HEK293 (cell line): ENCODE results near the gene HIPK2.

Experiments
- CTCF ChIA-PET: fragments of 350-600 bp; formaldehyde crosslinking; extraction: SDS; loops from one replicate; lab custom pipeline; 2021; ENCODE audit warnings: antibody characterized with exemption; lab: Yijun Ruan, JAX
- POLR2A ChIA-PET: fragments of 300-600 bp; formaldehyde crosslinking; extraction: SDS; loops from one replicate; lab custom pipeline; 2020; ENCODE audit warnings: antibody characterized with exemption, inconsistent platforms; lab: Yijun Ruan, JAX
- H3K27ac ChIP-seq: fragments of 200-500 bp; sonication (Bioruptor generic); 2 replicates; pipeline ENCODE4 v1.5.1; 2014; ENCODE audit warnings: low read depth, low read length, control low read depth, inconsistent platforms; ENCODE audit errors: extremely low read depth
- H3K36me3 ChIP-seq, 2 experiments: fragments of 200-500 bp in 1 of 2; sonication (Bioruptor generic) in 1 of 2; 1 replicate in 1 of 2; 2 replicates in 1 of 2; pipeline ENCODE4 v1.5.1; 2014 to 2017; ENCODE audit warnings: inconsistent platforms in 2 of 2, low read length in 2 of 2; ENCODE audit not compliant: control insufficient read depth in 2 of 2, insufficient read depth in 1 of 2
- H3K4me1 ChIP-seq: fragments of 200-500 bp; sonication (Bioruptor generic); 2 replicates; pipeline ENCODE4 v1.5.1; 2014; ENCODE audit warnings: mild to moderate bottlenecking, low read length, inconsistent platforms; ENCODE audit not compliant: control insufficient read depth, insufficient read depth
- H3K4me3 ChIP-seq: 2 replicates; pipeline ENCODE4 v1.5.1; 2011; ENCODE audit warnings: low read depth, mild to moderate bottlenecking, control low read depth, low read length, moderate library complexity
- H3K9me3 ChIP-seq: fragments of 200-500 bp; sonication (Bioruptor generic); 2 replicates; pipeline ENCODE4 v1.5.1; 2014; ENCODE audit warnings: low read depth, low read length, inconsistent platforms; ENCODE audit not compliant: control insufficient read depth, insufficient read depth
- KLF16 ChIP-seq: fragments of 450-650 bp; formaldehyde crosslinking; IDR thresholded peaks from 2 replicates; pipeline ENCODE4 v1.5.1; 2017; ENCODE audit warnings: missing biosample characterization, missing genetic modification characterization
- OVOL3 ChIP-seq: fragments of 450-650 bp; formaldehyde crosslinking; IDR thresholded peaks from 2 replicates; pipeline ENCODE4 v1.5.1; 2016; ENCODE audit warnings: missing biosample characterization, missing genetic modification characterization
- PRDM2 ChIP-seq: fragments of 450-650 bp; formaldehyde crosslinking; IDR thresholded peaks from 2 replicates; pipeline ENCODE4 v1.5.1; 2016; ENCODE audit warnings: missing biosample characterization, missing genetic modification characterization, borderline replicate concordance
- ZBTB17 ChIP-seq: fragments of 450-650 bp; formaldehyde crosslinking; IDR thresholded peaks from 2 replicates; pipeline ENCODE4 v1.5.1; 2016; ENCODE audit warnings: missing biosample characterization, missing genetic modification characterization
- ZBTB20 ChIP-seq: fragments of 450-650 bp; formaldehyde crosslinking; IDR thresholded peaks from 2 replicates; pipeline ENCODE4 v1.5.1; 2016; ENCODE audit warnings: missing biosample characterization, missing genetic modification characterization
- ZBTB48 ChIP-seq: fragments of 450-650 bp; formaldehyde crosslinking; IDR thresholded peaks from 2 replicates; pipeline ENCODE4 v1.5.1; 2016; ENCODE audit warnings: missing biosample characterization, missing genetic modification characterization
- ZFP41 ChIP-seq: fragments of 450-650 bp; formaldehyde crosslinking; IDR thresholded peaks from 2 replicates; pipeline ENCODE4 v1.5.1; 2016; ENCODE audit warnings: missing biosample characterization, missing genetic modification characterization, borderline replicate concordance
- ZNF112 ChIP-seq: fragments of 450-650 bp; formaldehyde crosslinking; IDR thresholded peaks from 2 replicates; pipeline ENCODE4 v1.5.0; 2017; ENCODE audit warnings: missing biosample characterization, missing genetic modification characterization
- ZNF18 ChIP-seq: fragments of 450-650 bp; formaldehyde crosslinking; IDR thresholded peaks from 2 replicates; pipeline ENCODE4 v1.5.1; 2016; ENCODE audit warnings: missing biosample characterization, missing genetic modification characterization
- ZNF311 ChIP-seq: fragments of 450-650 bp; formaldehyde crosslinking; IDR thresholded peaks from 2 replicates; pipeline ENCODE4 v1.5.1; 2017; ENCODE audit warnings: missing biosample characterization, missing genetic modification characterization, borderline replicate concordance
- ZNF341 ChIP-seq: fragments of 450-650 bp; formaldehyde crosslinking; IDR thresholded peaks from 2 replicates; pipeline ENCODE4; 2016; ENCODE audit warnings: low read depth, missing biosample characterization, missing genetic modification characterization
- ZNF404 ChIP-seq: fragments of 450-650 bp; formaldehyde crosslinking; IDR thresholded peaks from 2 replicates; pipeline ENCODE4 v1.5.1; 2017; ENCODE audit warnings: missing biosample characterization, missing genetic modification characterization
- ZNF473 ChIP-seq: fragments of 450-650 bp; formaldehyde crosslinking; IDR thresholded peaks from 2 replicates; pipeline ENCODE4 v1.5.1; 2017; ENCODE audit warnings: missing biosample characterization, missing genetic modification characterization
- ZNF488 ChIP-seq: fragments of 450-650 bp; formaldehyde crosslinking; IDR thresholded peaks from 2 replicates; pipeline ENCODE4 v1.5.1; 2016; ENCODE audit warnings: missing biosample characterization, missing genetic modification characterization
- ZNF629 ChIP-seq: fragments of 450-650 bp; formaldehyde crosslinking; IDR thresholded peaks from 2 replicates; pipeline ENCODE4 v1.5.1; 2017; ENCODE audit warnings: missing biosample characterization, missing genetic modification characterization
- ZNF707 ChIP-seq: fragments of 450-650 bp; formaldehyde crosslinking; IDR thresholded peaks from 2 replicates; pipeline ENCODE4 v1.5.1; 2016; ENCODE audit warnings: missing biosample characterization, missing genetic modification characterization
- ZNF792 ChIP-seq: fragments of 450-650 bp; formaldehyde crosslinking; IDR thresholded peaks from 2 replicates; pipeline ENCODE4 v1.5.1; 2016; ENCODE audit warnings: missing biosample characterization, missing genetic modification characterization
- ZXDB ChIP-seq: fragments of 450-650 bp; formaldehyde crosslinking; IDR thresholded peaks from 2 replicates; pipeline ENCODE4 v1.5.1; 2016; ENCODE audit warnings: missing biosample characterization, missing genetic modification characterization
- TF ChIP-seq, protein P1 (sequence below): fragments of 450-650 bp; formaldehyde crosslinking; IDR thresholded peaks from 2 replicates; pipeline ENCODE4; 2016; ENCODE audit warnings: missing biosample characterization, missing genetic modification characterization

The HIPK2 gene

GRCh38 chr7:139757968-139758367 lies 19.8 kb downstream of the HIPK2 start (continued):
- TF ChIP-seq, protein P1, sequence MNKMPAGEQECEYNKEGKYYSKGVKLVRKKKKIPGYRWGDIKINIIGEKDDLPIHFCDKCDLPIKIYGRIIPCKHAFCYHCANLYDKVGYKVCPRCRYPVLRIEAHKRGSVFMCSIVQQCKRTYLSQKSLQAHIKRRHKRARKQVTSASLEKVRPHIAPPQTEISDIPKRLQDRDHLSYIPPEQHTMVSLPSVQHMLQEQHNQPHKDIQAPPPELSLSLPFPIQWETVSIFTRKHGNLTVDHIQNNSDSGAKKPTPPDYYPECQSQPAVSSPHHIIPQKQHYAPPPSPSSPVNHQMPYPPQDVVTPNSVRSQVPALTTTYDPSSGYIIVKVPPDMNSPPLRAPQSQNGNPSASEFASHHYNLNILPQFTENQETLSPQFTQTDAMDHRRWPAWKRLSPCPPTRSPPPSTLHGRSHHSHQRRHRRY (tag by site-specific recombination) = no peak
- no peak for TF ChIP-seq KLF16
- TF ChIP-seq ZNF112 (tag by site-specific recombination) = no peak
- TF ChIP-seq, all 188 proteins: peak for 0

DNA sequence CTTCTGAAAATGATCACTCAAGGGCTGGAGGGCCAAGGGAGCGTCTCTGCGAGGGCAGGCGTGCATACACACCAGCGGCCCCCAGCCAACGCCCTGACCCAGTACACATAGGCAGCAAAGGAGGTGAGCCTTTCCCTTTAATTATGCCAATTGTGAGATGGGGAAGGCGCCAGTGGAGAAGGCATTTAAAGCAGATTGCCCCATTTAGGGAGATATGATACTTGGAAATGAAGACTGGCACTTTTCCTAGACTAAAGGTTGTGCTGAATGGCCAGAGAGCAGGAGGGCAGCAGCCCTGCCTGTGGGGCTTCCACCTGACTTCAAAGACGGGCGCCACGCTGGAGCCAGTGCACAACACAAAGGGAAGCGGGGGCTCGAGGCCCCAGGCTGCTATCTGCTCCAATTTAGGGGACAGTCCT lies 24.1 kb downstream of the HIPK2 start:
- POLR2A ChIA-PET = no interaction called here

DNA sequence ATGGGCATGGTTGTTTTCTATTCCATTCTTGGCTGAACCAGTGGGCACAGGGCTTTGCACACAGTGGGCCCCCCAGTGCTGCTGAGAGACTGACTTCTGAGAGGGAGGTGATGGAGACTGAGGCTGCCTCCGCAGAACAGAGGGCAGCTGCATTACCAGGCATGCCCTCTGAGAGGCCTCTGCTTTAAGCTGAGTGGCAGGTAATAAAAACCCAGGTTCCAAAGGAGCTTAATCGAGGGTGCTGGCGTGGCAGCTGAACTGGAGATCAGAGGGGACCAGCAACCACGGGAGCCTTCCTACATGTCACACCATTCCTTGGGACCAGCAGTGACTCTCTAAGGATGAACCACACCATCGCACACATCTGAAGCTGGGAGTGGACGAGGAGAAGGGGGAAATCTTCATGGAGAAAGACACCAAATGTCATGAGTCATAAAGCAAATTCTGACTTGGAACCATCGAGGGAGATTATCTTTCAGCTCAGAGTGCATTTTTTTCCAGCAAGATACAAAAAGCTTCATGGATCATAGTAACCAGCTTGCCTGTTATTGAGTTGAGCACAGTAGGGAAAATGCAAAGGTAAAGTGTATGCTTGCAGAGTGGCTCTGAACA lies 24.6 kb downstream of the HIPK2 start:
- POLR2A ChIA-PET = no interaction called here
- Histone ChIP-seq H3K27ac (no peak overlapping the region), H3K9me3 (no peaks in the 10 kb centered on the region), H3K4me3 (no peak overlapping the region), H3K4me1 (no peaks in the 10 kb centered on the region), H3K36me3 (no peaks in the 10 kb centered on the region)
- CTCF ChIA-PET = interaction anchor here (0.6 to 0.9 kb wide), 3 partner anchors 16 to 241 kb away, joined by 3 to 4 read pairs (median 3); no protein-coding TSS in a partner anchor
- TF ChIP-seq ZNF473 (tag by site-specific recombination) (no peak), ZBTB20 (tag by site-specific recombination) (peak; percentile 53; the same call in 1 of the 2 replicates), ZBTB17 (tag by site-specific recombination) (peak; percentile 65), ZFP41 (no peak), ZNF488 (no peak), ZNF707 (tag by site-specific recombination) (no peak)

More for the DNA sequence above, 24.1 kb downstream of the HIPK2 start:
- Histone ChIP-seq H3K4me3 (no peak overlapping the region), H3K36me3 (no peaks in the 10 kb centered on the region), H3K9me3 (no peaks in the 10 kb centered on the region), H3K4me1 (no peaks in the 10 kb centered on the region), H3K27ac (no peak overlapping the region)
- TF ChIP-seq ZXDB (tag by site-specific recombination) (no peak), ZBTB48 (tag by site-specific recombination) (peak; percentile 74)
- CTCF ChIA-PET = interaction anchor here (0.6 to 0.9 kb wide), 4 partner anchors 16 to 241 kb away, joined by 3 to 4 read pairs (median 3); no protein-coding TSS in a partner anchor

GRCh38 chr7:139752604-139753003 lies 25.2 kb downstream of the HIPK2 start:
- Histone ChIP-seq H3K4me1 (no peaks in the 10 kb centered on the region), H3K4me3 (no peak overlapping the region), H3K9me3 (no peaks in the 10 kb centered on the region), H3K36me3 (no peaks in the 10 kb centered on the region), H3K27ac (no peak overlapping the region)
- ChIA-PET CTCF (interaction anchor here (0.9 to 1.2 kb wide), 2 partner anchors 13 to 15 kb away, joined by 3 read pairs; no protein-coding TSS in a partner anchor), POLR2A (no interaction called here)
- TF ChIP-seq OVOL3 (tag by site-specific recombination) (no peak), ZNF18 (tag by site-specific recombination) (no peak), ZNF404 (no peak), ZFP41 (no peak), ZNF792 (tag by site-specific recombination) (no peak), ZNF341 (no peak), PRDM2 (tag by site-specific recombination) (no peak), ZNF311 (tag by site-specific recombination) (no peak), ZNF629 (tag by site-specific recombination) (no peak)
- TF ChIP-seq, protein P1 (tag by site-specific recombination) = no peak
